GM19193 (cell line): ENCODE results near the gene C5.

Experiments
- POLR2A ChIP-seq: IDR thresholded peaks from 4 replicates; pipeline ENCODE4 v1.6.1; 2011; ENCODE audit not compliant: insufficient read depth, insufficient read length; ENCODE audit errors: extremely low read depth

The C5 gene

DNA sequence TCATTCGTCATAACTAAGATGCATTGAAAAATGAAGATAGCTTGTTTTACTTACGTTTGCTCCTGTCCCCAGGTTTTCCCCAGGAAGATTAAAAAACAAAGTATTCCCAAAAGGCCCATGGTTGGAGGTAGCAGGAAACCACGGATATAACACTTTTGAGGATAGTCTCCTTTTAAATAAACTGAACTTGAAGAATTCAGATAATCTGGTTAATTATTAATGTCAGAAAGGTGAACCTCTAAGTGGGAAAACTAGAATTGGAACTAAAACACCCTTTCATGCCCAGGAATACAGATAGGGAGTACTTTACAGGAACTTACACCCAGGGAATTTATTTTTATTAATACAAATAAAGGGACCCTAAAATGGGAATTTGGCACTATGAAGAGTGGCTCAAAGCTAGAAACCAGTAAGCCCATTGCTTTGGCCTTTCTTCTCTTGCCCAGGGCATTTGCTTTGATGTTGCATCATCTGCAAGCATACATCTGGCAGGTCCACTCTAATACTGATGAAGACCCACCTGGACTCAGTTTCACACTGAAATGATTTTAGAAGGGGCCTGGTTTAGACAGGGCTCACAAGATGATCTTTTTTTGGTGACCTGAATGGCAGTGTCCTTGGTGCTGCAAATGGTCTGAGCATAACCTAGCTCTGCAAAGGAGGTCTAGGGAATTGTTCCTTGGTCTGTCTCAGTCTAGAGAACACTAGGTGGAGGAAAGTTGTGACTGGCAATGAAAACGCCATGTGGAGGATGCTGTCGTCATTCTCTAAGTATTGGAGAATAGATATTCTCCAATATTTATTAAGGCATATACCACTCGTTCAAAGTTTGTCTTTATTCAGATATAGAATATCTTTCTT, at the start of gene C5:
TSS of gene C5 (minus strand) at position 148 of the 861 bp plus-strand sequence. CDS start at position 119, 29 bp downstream.
- TF ChIP-seq POLR2A, result no peak

DNA sequence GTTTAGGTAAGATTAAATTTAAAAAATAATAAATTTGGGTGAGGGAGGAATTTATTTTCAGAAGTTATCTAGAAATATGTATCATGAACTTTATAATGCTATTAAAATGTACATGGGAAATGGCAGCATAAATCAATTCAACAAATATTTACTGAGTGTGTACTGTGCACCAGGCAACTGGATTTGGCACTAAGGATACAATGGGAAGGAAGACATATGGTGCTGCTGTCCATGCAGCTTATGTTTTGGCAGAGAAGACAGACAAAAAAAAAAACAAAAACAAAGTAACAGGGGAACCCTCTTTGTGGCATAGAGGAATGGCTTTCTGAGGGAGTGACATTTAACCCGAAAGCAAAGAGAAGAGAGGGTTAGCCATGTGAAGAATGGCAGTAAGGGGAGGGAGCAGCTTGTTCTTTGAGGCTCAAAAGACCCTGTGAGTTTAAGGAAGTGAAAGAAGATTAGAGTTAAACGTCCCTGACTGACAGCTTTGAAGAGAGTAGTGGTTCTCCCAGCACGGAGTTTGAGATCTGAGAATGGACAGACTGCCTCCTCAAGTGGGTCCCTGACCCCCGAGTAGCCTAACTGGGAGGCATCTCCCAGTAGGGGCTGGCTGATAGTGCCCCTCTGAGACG, 48.6 kb upstream of the C5 start:
- no peak for TF ChIP-seq POLR2A

DNA sequence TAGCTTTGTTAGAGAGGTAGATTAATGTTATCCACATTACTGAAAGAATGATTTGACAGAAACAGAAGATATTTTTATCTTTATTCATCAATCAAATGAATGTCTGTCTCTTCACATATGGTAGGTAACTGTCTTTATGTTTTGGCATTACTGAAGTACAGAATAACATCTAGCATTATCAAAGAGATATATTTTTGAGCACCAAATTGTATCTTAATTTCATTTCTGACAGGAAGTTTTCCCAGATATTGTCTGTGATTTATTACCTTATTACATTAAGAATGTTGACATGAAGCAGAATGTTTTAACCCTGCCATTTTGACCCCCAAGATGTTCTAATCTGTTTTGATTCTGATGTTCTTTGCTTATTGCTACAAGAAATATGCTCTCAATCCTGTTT, 45.0 kb upstream of the C5 start:
- no peak for TF ChIP-seq POLR2A

DNA sequence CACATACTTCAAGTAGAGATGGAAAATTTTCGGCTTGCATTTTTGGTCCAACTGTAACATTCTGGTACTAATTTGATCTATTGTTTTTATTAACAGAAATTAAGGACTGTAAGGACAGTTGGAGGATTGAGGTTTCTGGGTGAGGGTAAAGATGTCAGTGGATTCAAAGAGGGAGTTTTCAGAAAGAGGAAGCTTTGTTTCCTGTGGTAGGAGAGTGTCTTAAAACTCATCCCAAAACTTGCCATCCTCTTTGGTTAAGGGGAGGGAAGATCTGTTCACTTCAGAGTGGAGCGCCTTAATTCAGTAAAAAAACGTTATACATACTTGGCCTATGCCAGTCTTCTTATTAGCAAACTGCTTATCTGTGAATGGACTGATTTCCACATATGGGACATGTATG, 38.5 kb upstream of the C5 start:
- no peak for TF ChIP-seq POLR2A

DNA sequence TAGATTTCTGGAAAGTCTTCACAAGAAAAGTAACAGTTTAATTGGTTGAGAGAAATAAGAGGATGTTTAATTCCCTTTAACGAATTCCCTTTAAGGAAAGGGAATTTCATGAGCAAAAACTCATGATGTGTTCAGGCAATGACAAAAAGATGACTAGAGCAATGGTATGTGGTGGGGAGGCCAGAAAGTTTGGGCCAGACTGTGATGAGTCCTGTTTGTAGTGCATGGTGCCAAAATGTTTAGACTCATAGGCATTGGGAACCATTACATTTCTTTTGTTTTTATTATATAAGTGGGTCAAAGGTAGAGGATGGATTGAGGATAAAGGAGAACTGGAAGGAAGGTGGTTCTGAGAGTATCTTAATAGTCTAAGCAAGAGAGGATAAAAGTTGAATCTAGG, 35.6 kb upstream of the C5 start:
- TF ChIP-seq POLR2A, result no peak

DNA sequence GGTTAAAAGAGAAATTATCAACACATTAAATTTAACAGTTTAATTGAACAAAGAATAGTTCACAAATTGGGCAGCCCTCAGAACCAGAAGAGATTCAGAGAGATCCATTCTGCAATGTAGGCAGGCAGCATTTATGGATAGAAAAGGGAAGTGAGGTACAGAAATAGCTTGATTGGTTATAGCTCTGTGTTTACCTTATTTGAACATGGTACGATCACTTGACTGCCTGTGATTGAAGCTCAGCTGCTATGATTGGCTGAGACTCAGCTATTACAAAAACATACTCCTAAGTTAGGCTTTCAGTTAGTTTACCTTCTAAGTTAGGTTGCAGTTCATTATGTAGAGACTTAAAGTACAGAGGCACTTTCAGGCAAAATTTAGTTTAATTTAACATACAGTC, 32.0 kb upstream of the C5 start:
- TF ChIP-seq POLR2A, result no peak

DNA sequence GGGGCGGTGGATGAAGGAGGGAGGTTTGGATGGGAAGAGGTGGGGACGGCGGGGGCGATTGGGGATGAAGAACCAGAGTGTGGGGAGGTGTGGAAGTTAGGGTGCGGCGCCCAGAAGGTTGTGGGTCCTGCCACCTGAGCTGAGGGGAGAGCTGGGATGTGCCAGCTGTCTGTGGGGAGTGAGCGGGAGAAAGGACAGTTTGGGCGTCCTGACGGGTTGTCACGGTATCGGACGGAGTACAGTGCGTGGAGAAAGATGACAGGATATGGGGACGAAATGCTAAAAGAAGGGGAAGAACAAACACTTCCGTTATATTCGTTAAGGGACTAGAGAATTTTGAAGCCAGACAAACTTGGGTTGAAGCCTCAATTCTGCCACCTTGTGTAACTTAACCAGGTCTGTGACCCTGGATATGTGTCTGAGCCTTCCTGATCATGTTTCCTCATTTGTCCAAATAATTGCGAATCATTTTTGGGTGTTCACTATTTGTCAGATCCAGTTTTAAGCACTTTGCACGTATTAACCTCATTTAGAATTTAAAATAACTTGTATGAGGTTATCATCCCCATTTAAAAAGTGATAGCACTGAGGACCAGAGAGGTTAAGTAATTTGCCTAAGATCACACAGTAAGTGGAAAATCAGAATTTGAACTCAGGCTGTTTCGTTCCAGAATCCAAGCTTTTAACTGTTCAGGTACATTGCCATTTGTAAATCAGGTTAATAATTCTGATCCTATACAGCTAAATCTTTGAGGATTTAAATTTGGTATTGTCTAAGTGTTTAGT, 25.4 kb upstream of the C5 start:
- no peak for TF ChIP-seq POLR2A

DNA sequence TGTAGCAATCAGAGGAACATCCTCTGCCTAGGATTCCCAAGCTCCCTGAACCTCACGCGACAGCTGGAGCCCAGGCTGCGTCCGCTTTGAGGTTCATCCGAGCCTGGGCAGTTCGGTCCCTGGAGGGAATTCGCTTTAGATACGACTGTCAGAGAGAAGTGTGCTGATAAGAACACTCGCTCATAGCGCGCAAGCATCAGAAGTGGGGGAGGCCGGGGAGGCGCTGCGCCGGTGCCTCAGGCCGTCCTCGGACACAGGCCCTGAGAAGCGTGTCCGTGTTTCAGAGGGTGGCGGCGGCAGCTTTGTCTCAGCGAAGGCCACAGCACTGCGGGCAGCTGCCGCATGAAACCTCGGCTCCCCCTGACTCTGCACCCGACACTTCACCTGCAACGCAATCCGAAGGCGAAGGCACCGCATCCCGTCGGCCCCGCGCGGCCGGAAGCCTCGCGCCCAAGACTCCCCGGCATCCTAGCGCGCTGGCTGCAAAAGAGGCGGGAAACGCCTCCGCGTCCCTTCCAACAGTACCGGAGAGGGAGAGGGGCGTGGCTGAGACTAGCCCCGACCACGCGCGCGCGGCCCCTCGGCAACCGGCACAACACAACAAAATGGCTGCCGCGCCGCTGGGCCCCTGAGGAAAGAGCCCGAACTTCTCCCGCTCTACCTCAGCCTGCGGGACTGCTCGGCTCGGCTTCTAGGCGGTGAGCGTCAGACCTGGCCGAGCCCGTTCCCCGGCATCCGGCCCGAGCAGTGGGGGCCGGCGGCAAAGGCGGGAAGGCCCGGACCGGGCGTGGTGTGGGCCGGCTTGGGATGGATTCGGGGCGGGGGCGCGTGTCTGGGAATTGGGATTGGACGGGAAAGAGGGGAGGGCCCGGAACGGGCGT, 24.5 kb upstream of the C5 start, which contains the start of gene CNTRL:
TSS of gene CNTRL (plus strand) at position 586 of the 881 bp plus-strand sequence. CDS start 13,372 bp downstream, outside the sequence.
- peak; percentile 85 for TF ChIP-seq POLR2A

DNA sequence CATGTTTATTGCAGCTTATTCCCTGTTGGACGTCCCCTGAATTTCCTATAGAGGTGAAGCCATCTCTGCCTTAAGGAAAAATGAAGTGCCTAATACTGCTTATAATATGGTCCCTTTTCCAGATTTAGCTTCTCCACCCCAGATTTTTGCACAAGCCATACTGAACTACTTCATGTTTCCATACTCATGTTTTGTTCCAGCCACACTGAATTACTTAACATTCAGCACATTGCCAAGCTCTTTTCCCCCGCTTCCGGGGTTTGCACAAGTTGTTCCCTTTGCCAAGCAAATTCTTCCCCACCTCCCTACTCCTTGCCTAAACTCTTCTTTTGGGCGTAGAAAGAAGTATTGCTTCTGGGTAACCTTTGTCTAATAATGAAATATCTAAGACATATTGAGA, 23.0 kb upstream of the C5 start:
- no peak for TF ChIP-seq POLR2A

DNA sequence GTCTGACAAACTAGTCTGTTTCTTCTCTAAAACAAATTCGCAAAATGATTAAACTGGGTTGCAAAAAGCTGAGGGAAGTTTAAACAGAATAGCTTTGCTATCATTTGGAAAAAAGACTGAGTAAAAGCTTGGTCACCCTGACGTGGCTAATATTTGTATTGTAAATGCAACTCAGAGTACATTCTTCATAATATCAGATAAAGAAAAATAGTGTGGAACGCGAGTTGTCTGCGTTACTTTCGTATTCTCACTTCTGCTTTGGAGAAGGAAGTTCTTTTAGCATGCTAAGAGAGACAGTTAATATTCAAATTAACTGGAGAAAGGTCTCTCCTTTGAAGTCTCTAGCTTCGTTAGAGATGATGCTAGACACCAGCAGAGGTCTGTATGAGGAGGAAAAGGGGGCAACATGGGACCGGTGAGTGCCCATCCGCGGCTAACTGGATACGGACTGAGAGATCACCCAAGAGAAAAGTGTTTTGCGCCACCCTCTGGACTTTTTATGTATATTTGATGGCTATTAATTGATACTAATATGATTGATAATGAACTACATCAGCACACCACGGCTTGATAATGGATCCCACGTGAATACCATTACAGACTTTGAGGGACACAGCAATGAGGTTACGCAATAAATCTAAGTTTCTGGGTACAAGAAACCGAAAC, 21.8 kb upstream of the C5 start:
- peak; percentile 35 for TF ChIP-seq POLR2A

DNA sequence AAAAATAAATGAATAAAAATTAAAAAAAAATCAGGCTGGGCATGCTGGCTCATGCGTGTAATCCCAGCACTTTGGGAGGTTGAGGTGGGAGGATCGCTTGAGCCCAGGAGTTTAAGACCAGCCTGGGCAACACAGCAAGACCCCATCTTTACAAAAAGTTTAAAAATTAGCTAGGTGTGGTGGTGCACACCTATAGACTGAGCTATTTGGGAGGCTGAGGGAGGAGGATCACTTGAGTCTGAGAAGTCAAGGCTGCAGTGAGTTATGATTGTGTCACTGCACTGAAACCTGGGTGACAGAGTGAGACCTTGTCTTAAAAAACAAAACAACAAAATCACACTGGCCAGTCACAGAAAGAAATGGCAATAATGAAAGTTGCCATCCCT, 21.3 kb upstream of the C5 start:
- no peak for TF ChIP-seq POLR2A

DNA sequence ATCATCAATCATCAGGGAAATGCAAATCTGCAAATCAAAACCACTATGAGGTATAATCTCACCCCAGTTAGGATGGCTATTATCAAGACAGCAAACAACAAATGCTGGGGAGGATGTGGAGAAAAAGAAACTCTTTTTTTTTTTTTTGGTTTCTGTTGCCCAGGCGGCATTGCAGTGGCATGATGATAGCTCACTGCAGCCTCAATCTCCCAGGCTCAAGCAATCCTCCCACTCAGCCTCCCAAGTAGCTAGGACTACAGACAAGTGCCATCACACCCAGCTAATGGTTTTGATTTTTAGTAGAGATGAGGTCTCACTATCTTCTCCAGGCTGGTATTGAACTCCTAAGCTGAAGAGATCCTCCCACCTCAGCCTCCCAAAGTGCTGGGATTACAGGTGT, 19.3 kb upstream of the C5 start:
- TF ChIP-seq POLR2A, result no peak

DNA sequence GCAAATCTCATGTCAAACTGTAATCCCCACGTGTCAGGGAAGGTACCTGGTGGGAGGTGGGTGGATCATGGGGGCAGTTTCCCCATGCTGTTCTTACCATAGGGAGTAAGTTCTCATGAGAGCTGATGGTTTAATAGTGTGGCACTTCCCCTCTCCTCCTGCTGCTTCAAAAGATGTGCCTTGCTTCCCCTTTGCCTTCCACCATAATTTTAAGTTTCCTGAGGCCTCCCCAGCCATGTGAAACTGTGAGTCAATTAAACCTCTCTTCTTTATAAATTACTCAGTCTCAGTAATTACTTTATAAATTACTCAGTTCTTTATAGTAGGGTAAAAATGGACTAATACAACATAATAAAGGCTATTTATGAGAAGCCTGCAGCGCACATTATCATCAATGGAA, 17.6 kb upstream of the C5 start:
- no peak for TF ChIP-seq POLR2A

DNA sequence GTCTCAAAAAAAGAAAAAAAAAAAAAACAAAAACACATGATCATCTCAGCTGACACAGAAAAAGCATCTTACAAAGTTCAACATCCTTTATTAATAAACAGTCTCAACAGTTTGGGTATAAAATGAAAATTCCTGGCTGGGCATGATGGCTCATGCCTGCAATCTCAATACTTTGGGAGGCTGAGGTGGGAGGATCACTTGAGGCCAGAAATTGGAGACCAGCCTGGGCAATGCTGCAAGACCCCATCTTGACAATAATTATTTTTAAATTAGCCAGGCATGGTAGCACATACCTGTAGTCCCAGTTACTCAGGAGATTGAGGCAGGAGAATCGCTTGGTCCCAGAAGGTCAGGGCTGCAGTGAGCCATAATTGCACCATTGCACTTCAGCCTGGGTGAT, 16.8 kb upstream of the C5 start:
- TF ChIP-seq POLR2A, result no peak
